ENCODE data around the gene KCNF1. TPM values are rescaled to one million over a fixed set of nuclear protein-coding genes. Genes with fewer than 3 reads are reported as not detected.

Gene KCNF1
- total and polyA plus RNA-seq, 10 of the 15 experiments (the other 5 are each of a cell fraction or from before 2014, with no cell fraction given) = not detected

GRCh38 chr2:10939058-10939457, 27.3 kb downstream of the KCNF1 start:
- Histone ChIP-seq H2AFZ (ENCODE audit: control insufficient read depth, low read depth, low read length) (no peak overlapping the region), H3K27me3 (replicated peaks in 1 of 2; ENCODE audit: control insufficient read depth in 2 of 2, insufficient read depth in 2 of 2, low read length in 1 of 2) (no peaks in the 10 kb centered on the region; a peak in 1 of 4 replicates), H3K9me3 (replicated peaks; ENCODE audit: control insufficient read depth, insufficient read depth, low read length) (peaks cover 2% of the 10 kb centered on the region; the same call in 2 of the 3 replicates), H3K4me2 (ENCODE audit: control insufficient read depth, insufficient read depth) (no peak overlapping the region), H3K27ac (ENCODE audit: control insufficient read depth, insufficient read depth) (no peak overlapping the region), H3K4me1 (ENCODE audit: control insufficient read depth, insufficient read depth, low read length) (no peaks in the 10 kb centered on the region), H3K4me3 (no peak overlapping the region), H3K9ac (ENCODE audit: control insufficient read depth, insufficient read depth, low read length) (no peak overlapping the region), H4K20me1 (ENCODE audit: control insufficient read depth, insufficient read depth) (no peaks in the 10 kb centered on the region), H3K79me2 (ENCODE audit: control insufficient read depth, insufficient read depth, low read length) (no peaks in the 10 kb centered on the region), H3K36me3 (ENCODE audit: control insufficient read depth in 2 of 2, insufficient read depth in 2 of 2, low read length in 1 of 2) (no peaks in the 10 kb centered on the region)
- ChIA-PET POLR2A (no interaction called here), CTCF (no interaction called here), SMC1A (ENCODE audit: uncharacterized antibody, unreplicated experiment) (no interaction called here), RAD21 (ENCODE audit: unreplicated experiment) (no interaction called here)
- TF ChIP-seq SIN3A (IDR thresholded peaks at IDR 0.05; ENCODE audit: low read depth, low read length) (no peak), FOXM1 (IDR thresholded peaks at IDR 0.05; ENCODE audit: low read depth, low read length) (no peak), SKIL (IDR thresholded peaks at IDR 0.05; ENCODE audit: low read depth, poor library complexity, severe bottlenecking) (no peak), RFX5 (IDR thresholded peaks at IDR 0.05; ENCODE audit: low read depth, low read length) (no peak), NBN (IDR thresholded peaks at IDR 0.05) (no peak), IRF5 (IDR thresholded peaks at IDR 0.05; ENCODE audit: borderline replicate concordance) (no peak), IRF4 (IDR thresholded peaks at IDR 0.05; ENCODE audit: low read depth, low read length) (no peak), YY1 (IDR thresholded peaks at IDR 0.05; ENCODE audit: low read depth, low read length) (no peak), JUNB (IDR thresholded peaks at IDR 0.05) (no peak), YBX1 (IDR thresholded peaks at IDR 0.05) (no peak), CHD1 (IDR thresholded peaks at IDR 0.05; ENCODE audit: low read depth, low read length) (no peak), GATAD2B (conservative IDR thresholded peaks at IDR 0.05; ENCODE audit: low read depth) (no peak), CUX1 (IDR thresholded peaks at IDR 0.05; ENCODE audit: insufficient replicate concordance, low read depth, low read length) (no peak)
- WGBS (ENCODE audit: insufficient coverage, insufficient replicate concordance, low lambda C conversion rate, missing lambda C conversion rate) = 33% methylated on average over 3 of the region's 3 CpGs
- in situ Hi-C loops (cut with MboI) = no loop called here
- no peak for DNase-seq (ENCODE audit: low read depth, low spot score)
- intact Hi-C loops (cut with micrococcal nuclease; ENCODE audit: unreplicated experiment) = no loop called here
- no peak for FAIRE-seq
- no peak for ATAC-seq
- BruUV-seq (replicated peaks) = no TSS peak
